K562 (cell line): ENCODE results near the gene SARS1. TPM values are rescaled to one million over a fixed set of nuclear protein-coding genes. Genes with fewer than 3 reads are reported as not detected.

ENCODE experiments used
- ADNP ChIP-seq: fragments of 200-800 bp; sonication (Bioruptor generic); IDR thresholded peaks from 2 replicates; pipeline ENCODE4 v1.6.1; 2016; ENCODE audit warnings: missing genetic modification characterization, missing compliant biosample characterization
- DNMT1 ChIP-seq: fragments of 450-650 bp; IDR thresholded peaks from 2 replicates; pipeline ENCODE4 v1.6.1; 2016; ENCODE audit warnings: antibody characterized with exemption, mild to moderate bottlenecking
- EGR1 ChIP-seq: fragments of 450-650 bp; conservative IDR thresholded peaks from 2 replicates; pipeline ENCODE4 v1.6.1; 2017; ENCODE audit warnings: mild to moderate bottlenecking
- FOXM1 ChIP-seq, 2 experiments: fragments of 450-650 bp in 1 of 2; sonication (generic) in 1 of 2; formaldehyde crosslinking in 1 of 2; IDR thresholded peaks; 2 replicates each; pipeline versions ENCODE4 v1.6.1 to v1.9.0; 2017 to 2022; ENCODE audit warnings: low read depth in 2 of 2, mild to moderate bottlenecking in 2 of 2, missing genetic modification reagents in 1 of 2, moderate library complexity in 1 of 2
- ID3 ChIP-seq, 2 experiments: fragments of 250-450 bp in 1 of 2; fragments of 450-650 bp in 1 of 2; sonication (Bioruptor Pico) in 1 of 2; IDR thresholded peaks; 2 replicates each; pipeline versions ENCODE4 v1.6.1 to v1.8.0; 2016 to 2021; ENCODE audit warnings: mild to moderate bottlenecking in 2 of 2, moderate library complexity in 2 of 2, missing compliant biosample characterization in 1 of 2, missing genetic modification characterization in 1 of 2
- JUN ChIP-seq, 2 experiments: sonication (generic) in 1 of 2; formaldehyde crosslinking in 1 of 2; IDR thresholded peaks; 2 replicates each; pipeline versions ENCODE4 v1.6.1 to v1.8.0; 2012 to 2022; ENCODE audit warnings: borderline replicate concordance in 2 of 2, mild to moderate bottlenecking in 2 of 2, improper control_type of control experiment in 1 of 2, low read depth in 1 of 2, low read length in 1 of 2, missing genetic modification reagents in 1 of 2
- NFYB ChIP-seq: IDR thresholded peaks from 2 replicates; pipeline ENCODE4 v1.6.1; 2011; ENCODE audit warnings: mild to moderate bottlenecking, moderate library complexity; ENCODE audit not compliant: insufficient read length; ENCODE audit errors: extremely low read depth
- PHF8 ChIP-seq: fragments of 200-600 bp; sonication (generic); IDR thresholded peaks from 2 replicates; pipeline ENCODE4 v1.6.1; 2012; ENCODE audit warnings: mixed run types, mild to moderate bottlenecking, inconsistent platforms, low read length, moderate library complexity, borderline replicate concordance
- POLR2A ChIP-seq: fragments of 450-650 bp; conservative IDR thresholded peaks from 2 replicates; pipeline ENCODE4 v1.6.1; 2016
- RBM25 ChIP-seq: fragments of 200-400 bp; formaldehyde crosslinking; IDR thresholded peaks from 2 replicates; pipeline ENCODE4 v1.6.1; 2018; ENCODE audit warnings: low read length, low read depth, moderate library complexity; ENCODE audit not compliant: severe bottlenecking
- RBM39 ChIP-seq: fragments of 200-400 bp; formaldehyde crosslinking; optimal IDR thresholded peaks from 2 replicates; pipeline ENCODE3; 2018; ENCODE audit warnings: low read depth, low read length
- SETDB1 ChIP-seq: IDR thresholded peaks from one replicate; pipeline ENCODE4 v1.6.1; 2012; ENCODE audit warnings: low read length, control low read depth, inconsistent platforms
- ZBTB40 ChIP-seq, 2 experiments: fragments of 450-650 bp in 1 of 2; sonication (generic) in 1 of 2; formaldehyde crosslinking in 1 of 2; IDR thresholded peaks; 2 replicates each; pipeline versions ENCODE4 v1.7.1 to v1.9.0; 2016 to 2022; ENCODE audit warnings: inconsistent platforms in 1 of 2, mild to moderate bottlenecking in 1 of 2, missing genetic modification reagents in 1 of 2
- ZNF12 ChIP-seq: sonication (generic); formaldehyde crosslinking; IDR thresholded peaks from 2 replicates; pipeline ENCODE4 v1.4.0; 2020; ENCODE audit warnings: mild to moderate bottlenecking, missing genetic modification reagents
- polyA plus RNA-seq, 8 experiments: library from polyadenylated mRNA; depleted of rRNA in 4 of 8; stranded (reverse) in 5 of 8; unstranded in 3 of 8; fragments of >200 nt; fragmentation: Nextera tagmentation in 2 of 8; fragmentation: Illumina TruSeq in 1 of 8; extraction: Ambion mirVana in 2 of 8; extraction: Trizol in 1 of 8; gene quantifications; 2 replicates each; pipeline versions ENCODE4 v1.2.1 to v1.2.3, GENCODE V29; 2011 to 2014; ENCODE audit warnings: inconsistent platforms in 1 of 8, missing spikeins in 1 of 8
- total RNA-seq, 7 experiments: library from RNA; depleted of rRNA in 6 of 7; stranded (reverse); fragments of >200 nt in 6 of 7; fragmentation: Illumina TruSeq in 2 of 7; extraction: Trizol in 2 of 7; gene quantifications; 2 replicates each; pipeline versions ENCODE4 v1.2.1 to v1.2.3, GENCODE V29; 2011 to 2021; ENCODE audit warnings: low replicate concordance in 1 of 7

SARS1 gene
- total and polyA plus RNA-seq, 9 of the 15 experiments (the other 6 are each of a cell fraction or from before 2014, with no cell fraction given): 221 to 623 (median 254) TPM

- TF ChIP-seq ZBTB40 (IDR thresholded peaks at IDR 0.05) (peak; percentile 53; the same call in 1 of the 2 replicates), ZBTB40 (CRISPR knock-in tag; IDR thresholded peaks at IDR 0.05) (no peak), JUN (IDR thresholded peaks at IDR 0.05; ENCODE audit: borderline replicate concordance, low read depth, low read length) (no peak), JUN (CRISPR knock-in tag; IDR thresholded peaks at IDR 0.05; ENCODE audit: borderline replicate concordance) (0 out of 2 replicates have a peak, but pooled peaks have one; percentile 32), NFYB (no peak), SETDB1 (peak; percentile 66), ADNP (tag) (no peak), POLR2A (peak; percentile 96), DNMT1 (peak; percentile 88; the same call in 1 of the 2 replicates), RBM25 (no peak), FOXM1 (IDR thresholded peaks at IDR 0.05; ENCODE audit: low read depth) (no peak), FOXM1 (CRISPR knock-in tag; IDR thresholded peaks at IDR 0.05; ENCODE audit: low read depth) (peak; percentile 86), ZNF12 (CRISPR knock-in tag) (no peak; the same call in 1 of the 2 replicates), EGR1 (no peak), ID3 (CRISPR knock-in tag; IDR thresholded peaks at IDR 0.05) (no peak), ID3 (tag; IDR thresholded peaks at IDR 0.05) (no peak), PHF8 (peak; percentile 89; the same call in 1 of the 2 replicates), RBM39 (no peak)
These were observed at the start of gene SARS1 (continued) for GRCh38 chr1:109213824-109214693.
